Articular chondrocyte of knee joint (primary cell): ENCODE results near the gene NETO1. TPM values are rescaled to one million over a fixed set of nuclear protein-coding genes. Genes with fewer than 3 reads are reported as not detected.

ENCODE experiments used
- small RNA-seq: library from RNA; depleted of rRNA; stranded (forward); fragments of <200 nt; gene quantifications from one replicate; pipeline ENCODE3, GENCODE V24; 2012
- total RNA-seq: library from RNA; depleted of rRNA; stranded (reverse); fragments of >200 nt; gene quantifications from 2 replicates; pipeline ENCODE4 v1.2.3, GENCODE V29; 2012

NETO1 gene, protein sequence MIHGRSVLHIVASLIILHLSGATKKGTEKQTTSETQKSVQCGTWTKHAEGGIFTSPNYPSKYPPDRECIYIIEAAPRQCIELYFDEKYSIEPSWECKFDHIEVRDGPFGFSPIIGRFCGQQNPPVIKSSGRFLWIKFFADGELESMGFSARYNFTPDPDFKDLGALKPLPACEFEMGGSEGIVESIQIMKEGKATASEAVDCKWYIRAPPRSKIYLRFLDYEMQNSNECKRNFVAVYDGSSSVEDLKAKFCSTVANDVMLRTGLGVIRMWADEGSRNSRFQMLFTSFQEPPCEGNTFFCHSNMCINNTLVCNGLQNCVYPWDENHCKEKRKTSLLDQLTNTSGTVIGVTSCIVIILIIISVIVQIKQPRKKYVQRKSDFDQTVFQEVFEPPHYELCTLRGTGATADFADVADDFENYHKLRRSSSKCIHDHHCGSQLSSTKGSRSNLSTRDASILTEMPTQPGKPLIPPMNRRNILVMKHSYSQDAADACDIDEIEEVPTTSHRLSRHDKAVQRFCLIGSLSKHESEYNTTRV
- not detected in 2 replicates for total RNA-seq

GRCh38 chr18:72867746-72868584 is at the start of gene NETO1:
NETO1 (minus strand) TSS chr18:72867987; CDS start chr18:72867291, 696 bp downstream.

Small RNAs within 50 kb of the gene (small RNA-seq; reads per million reads assigned to genes)
- gene MIR548AV (not detected), gene RNA5SP460 (0.19 reads per million)
